ENCODE measurements around the gene OAS2. TPM values are rescaled to one million over a fixed set of nuclear protein-coding genes. Genes with fewer than 3 reads are reported as not detected.

The OAS2 gene
- total RNA-seq, 2 donors from 2014 or later = 11.9 to 21.2 TPM

GRCh38 chr12:112969547-112970306 is 8.6 kb upstream of the OAS2 start:
- Histone ChIP-seq H3K27ac (no peak overlapping the region), H3K4me3 (no peak overlapping the region), H3K27me3 (replicated peaks; ENCODE audit: insufficient read depth) (no peaks in the 10 kb centered on the region), H3K4me1 (ENCODE audit: control insufficient read depth in 1 of 2, low read depth in 2 of 2) (peaks cover 4 to 10% of the 10 kb centered on the region in 2 donors), H3K36me3 (peaks cover 4% of the 10 kb centered on the region), H3K9me3 (no peaks in the 10 kb centered on the region)
- no peak for ATAC-seq (ENCODE audit: insufficient number of reproducible peaks, low FRiP score, low read depth)
- TF ChIP-seq, protein P1, sequence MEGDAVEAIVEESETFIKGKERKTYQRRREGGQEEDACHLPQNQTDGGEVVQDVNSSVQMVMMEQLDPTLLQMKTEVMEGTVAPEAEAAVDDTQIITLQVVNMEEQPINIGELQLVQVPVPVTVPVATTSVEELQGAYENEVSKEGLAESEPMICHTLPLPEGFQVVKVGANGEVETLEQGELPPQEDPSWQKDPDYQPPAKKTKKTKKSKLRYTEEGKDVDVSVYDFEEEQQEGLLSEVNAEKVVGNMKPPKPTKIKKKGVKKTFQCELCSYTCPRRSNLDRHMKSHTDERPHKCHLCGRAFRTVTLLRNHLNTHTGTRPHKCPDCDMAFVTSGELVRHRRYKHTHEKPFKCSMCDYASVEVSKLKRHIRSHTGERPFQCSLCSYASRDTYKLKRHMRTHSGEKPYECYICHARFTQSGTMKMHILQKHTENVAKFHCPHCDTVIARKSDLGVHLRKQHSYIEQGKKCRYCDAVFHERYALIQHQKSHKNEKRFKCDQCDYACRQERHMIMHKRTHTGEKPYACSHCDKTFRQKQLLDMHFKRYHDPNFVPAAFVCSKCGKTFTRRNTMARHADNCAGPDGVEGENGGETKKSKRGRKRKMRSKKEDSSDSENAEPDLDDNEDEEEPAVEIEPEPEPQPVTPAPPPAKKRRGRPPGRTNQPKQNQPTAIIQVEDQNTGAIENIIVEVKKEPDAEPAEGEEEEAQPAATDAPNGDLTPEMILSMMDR (IDR thresholded peaks at IDR 0.05) = no peak
- DNase-seq (ENCODE audit: low spot score) = no peak

DNA sequence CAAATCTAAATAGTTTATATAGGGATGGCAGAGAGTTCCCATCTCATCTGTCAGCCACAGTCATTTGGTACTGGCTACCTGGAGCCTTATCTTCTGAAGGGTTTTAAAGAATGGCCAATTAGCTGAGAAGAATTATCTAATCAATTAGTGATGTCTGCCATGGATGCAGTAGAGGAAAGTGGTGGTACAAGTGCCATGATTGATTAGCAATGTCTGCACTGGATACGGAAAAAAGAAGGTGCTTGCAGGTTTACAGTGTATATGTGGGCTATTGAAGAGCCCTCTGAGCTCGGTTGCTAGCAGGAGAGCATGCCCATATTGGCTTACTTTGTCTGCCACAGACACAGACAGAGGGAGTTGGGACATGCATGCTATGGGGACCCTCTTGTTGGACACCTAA is 7.9 kb upstream of the OAS2 start:
- DNase-seq (ENCODE audit: low spot score) (no peak), ATAC-seq (ENCODE audit: insufficient number of reproducible peaks, low FRiP score, low read depth) (no peak)
- H3K9me3 ChIP-seq = no peaks in the 10 kb centered on the region
- no peaks in the 10 kb centered on the region for H3K27me3 ChIP-seq (replicated peaks; ENCODE audit: insufficient read depth)
- no peak overlapping the region for H3K4me3 ChIP-seq
- H3K36me3 ChIP-seq = peaks cover 4% of the 10 kb centered on the region
- TF ChIP-seq, protein P1 (IDR thresholded peaks at IDR 0.05) = no peak
- peaks cover 4 to 10% of the 10 kb centered on the region in 2 donors for H3K4me1 ChIP-seq (ENCODE audit: control insufficient read depth in 1 of 2, low read depth in 2 of 2)
- H3K27ac ChIP-seq = no peak overlapping the region

DNA sequence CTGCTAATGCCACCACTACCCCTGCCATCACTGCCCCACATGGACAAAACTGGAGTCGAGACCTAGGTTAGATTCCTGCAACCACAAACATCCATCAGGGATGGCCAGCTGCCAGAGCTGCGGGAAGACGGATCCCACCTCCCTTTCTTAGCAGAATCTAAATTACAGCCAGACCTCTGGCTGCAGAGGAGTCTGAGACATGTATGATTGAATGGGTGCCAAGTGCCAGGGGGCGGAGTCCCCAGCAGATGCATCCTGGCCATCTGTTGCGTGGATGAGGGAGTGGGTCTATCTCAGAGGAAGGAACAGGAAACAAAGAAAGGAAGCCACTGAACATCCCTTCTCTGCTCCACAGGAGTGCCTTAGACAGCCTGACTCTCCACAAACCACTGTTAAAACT is 7.1 kb upstream of the OAS2 start:
- DNase-seq (ENCODE audit: low spot score) (no peak), ATAC-seq (ENCODE audit: insufficient number of reproducible peaks, low FRiP score, low read depth) (no peak)
- Histone ChIP-seq H3K27ac (no peak overlapping the region), H3K4me1 (ENCODE audit: control insufficient read depth in 1 of 2, low read depth in 2 of 2) (peaks cover 4 to 10% of the 10 kb centered on the region in 2 donors), H3K9me3 (no peaks in the 10 kb centered on the region), H3K36me3 (peaks cover 4% of the 10 kb centered on the region), H3K4me3 (no peak overlapping the region), H3K27me3 (replicated peaks; ENCODE audit: insufficient read depth) (no peaks in the 10 kb centered on the region)
- TF ChIP-seq, protein P1 (IDR thresholded peaks at IDR 0.05) = no peak

DNA sequence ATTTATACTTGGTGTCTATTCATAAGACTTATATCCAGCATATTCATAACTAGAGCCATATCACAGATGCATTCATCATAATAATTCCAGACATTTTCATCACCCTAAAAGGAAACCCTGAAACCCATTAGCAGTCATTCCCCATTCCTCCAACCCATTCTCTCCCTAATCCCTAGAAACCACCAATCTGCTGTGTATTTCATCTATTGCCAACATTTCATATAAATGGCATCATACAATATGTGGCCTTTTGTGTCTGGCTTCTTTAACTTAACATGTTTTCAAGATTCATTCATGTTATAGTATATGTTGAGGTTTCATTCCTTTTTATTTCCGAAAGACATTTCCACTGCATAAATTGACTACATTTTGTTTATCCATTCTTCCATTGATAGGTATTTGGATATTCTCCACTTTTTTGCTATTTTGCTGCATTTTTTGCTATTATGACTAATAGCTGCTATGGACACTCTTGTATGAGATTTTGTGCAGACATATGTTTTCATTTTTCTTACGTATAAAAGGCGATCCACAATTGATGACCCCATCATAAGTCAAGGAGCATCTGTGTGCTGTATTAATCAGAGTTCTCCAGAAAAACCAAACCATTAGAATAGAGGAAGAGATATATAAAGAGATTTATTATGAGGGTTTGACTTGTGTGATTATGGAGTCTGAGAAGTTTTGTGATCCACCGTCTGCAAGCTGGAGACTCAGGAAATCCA is 5.1 kb upstream of the OAS2 start:
- H3K4me3 ChIP-seq = no peak overlapping the region
- H3K27ac ChIP-seq = no peak overlapping the region
- TF ChIP-seq, protein P1 (IDR thresholded peaks at IDR 0.05) = no peak
- no peak for ATAC-seq (ENCODE audit: insufficient number of reproducible peaks, low FRiP score, low read depth)
- no peaks in the 10 kb centered on the region for H3K9me3 ChIP-seq
- DNase-seq (ENCODE audit: low spot score) = no peak
- peaks cover 12 to 23% of the 10 kb centered on the region in 2 donors for H3K4me1 ChIP-seq (ENCODE audit: control insufficient read depth in 1 of 2, low read depth in 2 of 2)
- no peaks in the 10 kb centered on the region for H3K27me3 ChIP-seq (replicated peaks; ENCODE audit: insufficient read depth)
- H3K36me3 ChIP-seq = peaks cover 4% of the 10 kb centered on the region

- ATAC-seq (ENCODE audit: insufficient number of reproducible peaks, low FRiP score, low read depth) = no peak
- peaks cover 15 to 25% of the 10 kb centered on the region in 2 donors for H3K4me1 ChIP-seq (ENCODE audit: control insufficient read depth in 1 of 2, low read depth in 2 of 2)
- H3K4me3 ChIP-seq = no peak overlapping the region
- peaks cover 4% of the 10 kb centered on the region for H3K36me3 ChIP-seq
- H3K27me3 ChIP-seq (replicated peaks; ENCODE audit: insufficient read depth) = no peaks in the 10 kb centered on the region
- TF ChIP-seq, protein P1 (IDR thresholded peaks at IDR 0.05) = no peak
- no peak for DNase-seq (ENCODE audit: low spot score)
- no peaks in the 10 kb centered on the region for H3K9me3 ChIP-seq
- no peak overlapping the region for H3K27ac ChIP-seq
Measured at GRCh38 chr12:112973818-112974231, 4.5 kb upstream of the OAS2 start.

All from thoracic aorta (tissue), 2 donors.